GM10266 (cell line): ENCODE measurements around the gene JDP2.

Experiments
- DNase-seq: peaks from one replicate; pipeline ENCODE4 v3.0.0; 2012; ENCODE audit errors: extremely low spot score
- TF ChIP-seq, protein P1 (sequence below): IDR thresholded peaks from 2 replicates; pipeline ENCODE4 v1.5.1; 2012; ENCODE audit warnings: mild to moderate bottlenecking, low read depth; ENCODE audit not compliant: control insufficient read depth, insufficient read depth; ENCODE audit errors: missing control alignments

The JDP2 gene

DNA sequence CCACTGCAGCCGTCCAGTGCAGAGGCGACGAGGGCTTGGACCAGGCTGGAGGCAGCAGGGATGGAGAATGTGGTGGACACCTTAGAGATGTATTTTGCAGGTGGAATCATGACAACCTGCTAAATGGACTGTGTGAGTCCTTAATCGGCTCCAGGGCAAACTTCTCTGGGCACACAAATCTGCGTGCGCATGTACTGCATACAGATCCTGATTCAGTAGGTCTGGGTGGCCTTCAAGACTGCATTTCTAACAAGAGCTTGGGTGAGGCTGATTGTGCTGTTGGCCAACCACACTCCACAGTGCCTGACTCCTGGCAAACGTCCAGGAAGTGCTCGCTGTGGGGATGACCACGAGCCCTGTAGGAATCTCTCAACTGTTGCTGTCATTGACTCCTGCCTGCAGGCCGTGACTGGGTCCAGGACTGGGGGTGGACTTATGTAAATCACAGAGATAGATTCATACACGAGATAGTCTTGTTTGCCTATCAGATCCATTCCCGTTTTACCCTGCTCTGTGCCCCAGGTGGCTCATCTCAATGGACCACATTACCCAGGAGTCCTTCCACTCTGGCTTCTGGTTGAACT is 27.2 kb downstream of the JDP2 start:
- DNase-seq, result no peak
- TF ChIP-seq, protein P1, sequence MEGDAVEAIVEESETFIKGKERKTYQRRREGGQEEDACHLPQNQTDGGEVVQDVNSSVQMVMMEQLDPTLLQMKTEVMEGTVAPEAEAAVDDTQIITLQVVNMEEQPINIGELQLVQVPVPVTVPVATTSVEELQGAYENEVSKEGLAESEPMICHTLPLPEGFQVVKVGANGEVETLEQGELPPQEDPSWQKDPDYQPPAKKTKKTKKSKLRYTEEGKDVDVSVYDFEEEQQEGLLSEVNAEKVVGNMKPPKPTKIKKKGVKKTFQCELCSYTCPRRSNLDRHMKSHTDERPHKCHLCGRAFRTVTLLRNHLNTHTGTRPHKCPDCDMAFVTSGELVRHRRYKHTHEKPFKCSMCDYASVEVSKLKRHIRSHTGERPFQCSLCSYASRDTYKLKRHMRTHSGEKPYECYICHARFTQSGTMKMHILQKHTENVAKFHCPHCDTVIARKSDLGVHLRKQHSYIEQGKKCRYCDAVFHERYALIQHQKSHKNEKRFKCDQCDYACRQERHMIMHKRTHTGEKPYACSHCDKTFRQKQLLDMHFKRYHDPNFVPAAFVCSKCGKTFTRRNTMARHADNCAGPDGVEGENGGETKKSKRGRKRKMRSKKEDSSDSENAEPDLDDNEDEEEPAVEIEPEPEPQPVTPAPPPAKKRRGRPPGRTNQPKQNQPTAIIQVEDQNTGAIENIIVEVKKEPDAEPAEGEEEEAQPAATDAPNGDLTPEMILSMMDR, result no peak

DNA sequence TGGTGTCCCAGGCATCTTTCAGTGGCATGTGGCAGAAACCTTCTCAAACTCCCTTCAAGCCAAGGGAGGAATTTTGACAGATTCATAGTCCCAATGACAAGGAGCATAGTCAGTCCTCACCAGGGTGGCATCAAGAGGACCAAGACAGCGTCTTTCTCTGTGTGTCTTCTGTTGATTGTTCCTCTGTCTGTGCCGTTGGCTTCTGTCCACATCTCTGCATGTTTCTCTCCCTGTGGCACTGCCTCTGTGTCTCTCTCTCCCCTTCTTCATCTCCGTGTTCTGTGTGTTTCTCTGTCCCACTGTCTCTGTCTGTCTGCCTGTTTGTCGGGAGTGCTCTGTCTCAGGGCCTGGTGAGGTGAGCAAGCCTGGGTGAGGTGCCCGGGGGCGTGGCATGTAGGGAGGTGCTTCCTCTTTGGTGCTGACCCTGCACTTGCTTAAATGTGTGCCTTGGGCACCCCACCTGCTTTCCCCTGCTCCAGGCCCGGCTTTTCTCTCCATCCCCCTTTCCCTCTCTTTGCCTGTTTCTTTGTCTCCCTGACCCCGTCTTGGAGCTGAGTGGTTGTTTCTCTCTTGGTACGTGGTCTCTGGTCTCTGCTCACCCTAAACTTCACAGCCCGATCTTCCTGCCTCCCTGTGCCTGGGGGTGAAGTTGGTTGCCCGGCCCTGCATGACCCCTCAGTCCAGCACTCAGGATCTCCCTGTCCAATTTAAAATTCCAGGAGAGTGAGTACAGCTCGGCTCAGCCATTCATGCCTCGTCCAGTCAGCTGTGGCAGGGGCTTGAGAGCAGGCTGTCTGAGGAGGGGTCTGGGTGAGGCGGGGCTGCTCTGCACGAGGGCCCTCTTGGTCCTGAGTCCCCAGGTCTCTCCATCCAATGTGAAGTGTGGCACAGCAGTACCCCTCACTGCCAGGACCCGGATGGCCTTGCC is 28.5 kb downstream of the JDP2 start:
- no peak for DNase-seq
- TF ChIP-seq, protein P1, result no peak

DNA sequence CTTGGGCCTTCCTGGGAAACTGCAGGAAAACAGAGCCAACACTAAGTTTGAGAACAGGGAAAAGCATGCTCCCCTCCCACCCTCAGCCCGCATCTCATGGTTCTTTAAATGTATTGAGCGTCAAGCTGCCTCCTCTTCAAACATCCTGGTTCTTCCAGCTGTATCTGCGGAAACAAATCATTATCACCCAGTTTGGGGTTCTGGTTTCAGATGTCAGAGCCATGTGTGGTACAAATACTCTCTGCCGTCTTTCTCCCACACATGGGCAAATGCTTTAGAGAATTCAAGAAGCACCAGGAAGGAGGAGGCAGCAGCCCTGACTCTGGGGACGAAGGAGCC is 29.1 kb downstream of the JDP2 start:
- no peak for DNase-seq
- TF ChIP-seq, protein P1, result no peak

DNA sequence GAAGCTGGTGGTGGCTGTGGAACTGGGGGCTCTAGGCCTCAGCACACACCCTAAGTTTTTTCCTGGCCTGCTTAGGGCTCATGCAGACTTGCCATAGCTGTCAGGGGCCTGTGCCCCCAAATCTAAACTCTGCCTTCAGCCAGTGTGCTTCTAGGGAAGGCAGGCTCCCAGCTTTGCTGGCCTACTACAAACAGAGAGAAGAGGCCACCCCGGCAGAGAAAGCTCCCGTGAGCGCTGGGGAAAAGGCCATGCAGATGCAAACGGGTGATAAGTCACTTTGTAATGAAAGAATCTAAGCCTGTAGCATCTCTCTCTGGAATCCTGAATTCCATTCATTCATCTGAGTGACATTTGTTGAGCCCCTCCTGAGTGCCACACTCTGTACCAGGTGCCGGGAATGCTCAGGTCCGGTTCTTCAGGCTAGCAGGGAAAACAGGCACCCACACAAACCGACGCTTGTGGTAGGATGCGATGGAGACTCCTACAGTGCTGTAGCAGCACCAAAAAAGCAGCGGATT is 29.9 kb downstream of the JDP2 start:
- DNase-seq, result no peak
- TF ChIP-seq, protein P1, result no peak

DNA sequence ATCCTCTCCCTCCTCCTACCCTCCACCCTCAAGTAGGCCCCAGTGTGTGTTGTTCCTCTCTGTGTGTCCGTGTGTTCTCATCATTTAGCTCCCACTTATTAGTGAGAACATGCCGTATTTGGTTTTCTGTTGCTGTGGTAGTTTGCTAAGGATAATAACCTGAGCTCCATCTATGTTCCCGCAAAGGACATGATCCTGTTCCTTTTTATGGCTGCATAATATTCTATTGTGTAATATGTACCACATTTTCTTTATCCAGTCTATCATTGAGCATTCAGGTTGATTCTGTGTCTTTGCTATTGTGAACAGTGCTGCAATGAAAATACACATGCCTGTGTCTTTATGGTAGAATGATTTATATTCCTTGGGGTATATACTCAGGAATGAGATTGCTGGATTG is 30.5 kb downstream of the JDP2 start:
- TF ChIP-seq, protein P1, result no peak

DNA sequence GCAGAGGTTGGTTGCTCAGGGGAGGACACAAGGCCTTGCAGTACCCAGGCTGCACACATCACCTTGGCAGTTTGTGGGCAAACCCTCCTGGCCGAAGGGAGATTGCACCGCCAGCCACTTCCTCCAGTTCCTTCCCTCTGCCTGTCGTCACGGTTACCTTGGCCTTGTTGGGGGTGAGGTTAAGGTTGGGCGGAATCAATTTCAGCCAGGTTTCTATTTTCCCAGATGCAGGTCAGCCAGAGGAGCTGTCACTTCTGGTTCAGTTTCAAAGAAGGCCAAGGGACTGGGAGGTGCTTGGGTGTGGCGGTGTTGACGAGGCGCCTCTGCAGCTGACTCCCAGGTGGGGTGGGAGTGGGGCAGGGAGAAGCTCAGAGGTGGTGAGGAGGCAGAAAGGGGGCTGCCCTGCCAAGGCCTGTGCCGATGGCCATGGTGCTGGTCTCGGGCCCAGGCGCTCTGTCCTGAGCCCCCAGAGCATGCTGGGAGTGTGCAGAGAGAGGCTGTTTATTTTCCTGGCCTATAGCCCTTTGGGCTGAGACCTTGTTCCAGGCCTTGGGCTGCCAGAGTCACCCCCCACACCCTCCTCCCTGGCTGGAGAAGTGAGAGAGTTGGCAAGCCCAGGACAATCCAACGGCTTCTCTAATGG is 31.4 kb downstream of the JDP2 start:
- TF ChIP-seq, protein P1, result no peak
- no peak for DNase-seq

More for the DNA sequence above, 30.5 kb downstream of the JDP2 start:
- no peak for DNase-seq
